ENCODE measurements around the gene FANCE. TPM values are rescaled to one million over a fixed set of nuclear protein-coding genes. Genes with fewer than 3 reads are reported as not detected.

The FANCE gene
- total and polyA plus RNA-seq, 9 of the 15 experiments (the other 6 are each of a cell fraction or from before 2014, with no cell fraction given): 5.7 to 30.2 (median 17.0) TPM

GRCh38 chr6:35496841-35497570, 44.9 kb downstream of the FANCE start, which contains the start of gene TEAD3 (continued):
- TF ChIP-seq HOXB6 (CRISPR knock-in tag; IDR thresholded peaks at IDR 0.05; ENCODE audit: borderline replicate concordance) (no peak), BDP1 (IDR thresholded peaks at IDR 0.05; ENCODE audit: insufficient read depth, insufficient read length) (no peak), ZNF609 (CRISPR knock-in tag; IDR thresholded peaks at IDR 0.05; ENCODE audit: borderline replicate concordance) (no peak), PREB (CRISPR knock-in tag; IDR thresholded peaks at IDR 0.05) (0 out of 2 replicates have a peak, but pooled peaks have one; percentile 19), ZNF561 (CRISPR knock-in tag; conservative IDR thresholded peaks at IDR 0.05) (no peak), ZNF324 (CRISPR knock-in tag; IDR thresholded peaks at IDR 0.05) (no peak), ZNF140 (CRISPR knock-in tag; IDR thresholded peaks at IDR 0.05) (no peak), FOXA1 (IDR thresholded peaks at IDR 0.05; ENCODE audit: borderline replicate concordance) (no peak), EZH2 (IDR thresholded peaks at IDR 0.05; ENCODE audit: borderline replicate concordance, low read depth, low read length) (no peak), ZNF449 (CRISPR knock-in tag; IDR thresholded peaks at IDR 0.05) (no peak), RNF2 (IDR thresholded peaks at IDR 0.05) (no peak), XRCC4 (IDR thresholded peaks at IDR 0.05; ENCODE audit: extremely low read depth, insufficient read depth, insufficient read length) (no peak), TAF1 (IDR thresholded peaks at IDR 0.05; ENCODE audit: control insufficient read depth, extremely low read depth, insufficient read depth, low read length, severe bottlenecking) (peak; percentile 53), HMGN3 (IDR thresholded peaks at IDR 0.05; ENCODE audit: borderline replicate concordance, extremely low read depth, insufficient read length, low read depth, low read length) (peak; percentile 3)
- TF ChIP-seq, protein P1, sequence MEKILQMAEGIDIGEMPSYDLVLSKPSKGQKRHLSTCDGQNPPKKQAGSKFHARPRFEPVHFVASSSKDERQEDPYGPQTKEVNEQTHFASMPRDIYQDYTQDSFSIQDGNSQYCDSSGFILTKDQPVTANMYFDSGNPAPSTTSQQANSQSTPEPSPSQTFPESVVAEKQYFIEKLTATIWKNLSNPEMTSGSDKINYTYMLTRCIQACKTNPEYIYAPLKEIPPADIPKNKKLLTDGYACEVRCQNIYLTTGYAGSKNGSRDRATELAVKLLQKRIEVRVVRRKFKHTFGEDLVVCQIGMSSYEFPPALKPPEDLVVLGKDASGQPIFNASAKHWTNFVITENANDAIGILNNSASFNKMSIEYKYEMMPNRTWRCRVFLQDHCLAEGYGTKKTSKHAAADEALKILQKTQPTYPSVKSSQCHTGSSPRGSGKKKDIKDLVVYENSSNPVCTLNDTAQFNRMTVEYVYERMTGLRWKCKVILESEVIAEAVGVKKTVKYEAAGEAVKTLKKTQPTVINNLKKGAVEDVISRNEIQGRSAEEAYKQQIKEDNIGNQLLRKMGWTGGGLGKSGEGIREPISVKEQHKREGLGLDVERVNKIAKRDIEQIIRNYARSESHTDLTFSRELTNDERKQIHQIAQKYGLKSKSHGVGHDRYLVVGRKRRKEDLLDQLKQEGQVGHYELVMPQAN (IDR thresholded peaks at IDR 0.05; ENCODE audit: borderline replicate concordance): no peak
- TF ChIP-seq, protein P2, sequence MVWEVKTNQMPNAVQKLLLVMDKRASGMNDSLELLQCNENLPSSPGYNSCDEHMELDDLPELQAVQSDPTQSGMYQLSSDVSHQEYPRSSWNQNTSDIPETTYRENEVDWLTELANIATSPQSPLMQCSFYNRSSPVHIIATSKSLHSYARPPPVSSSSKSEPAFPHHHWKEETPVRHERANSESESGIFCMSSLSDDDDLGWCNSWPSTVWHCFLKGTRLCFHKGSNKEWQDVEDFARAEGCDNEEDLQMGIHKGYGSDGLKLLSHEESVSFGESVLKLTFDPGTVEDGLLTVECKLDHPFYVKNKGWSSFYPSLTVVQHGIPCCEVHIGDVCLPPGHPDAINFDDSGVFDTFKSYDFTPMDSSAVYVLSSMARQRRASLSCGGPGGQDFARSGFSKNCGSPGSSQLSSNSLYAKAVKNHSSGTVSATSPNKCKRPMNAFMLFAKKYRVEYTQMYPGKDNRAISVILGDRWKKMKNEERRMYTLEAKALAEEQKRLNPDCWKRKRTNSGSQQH (CRISPR knock-in tag; IDR thresholded peaks at IDR 0.05): no peak
